Right atrium auricular region (tissue), 2 donors: ENCODE data around the gene HDAC10. TPM values are rescaled to one million over a fixed set of nuclear protein-coding genes. Genes with fewer than 3 reads are reported as not detected.

Experiments
- DNase-seq: peaks from one replicate; pipeline ENCODE4 v3.0.0-alpha.2; 2019; ENCODE audit warnings: low spot score
- H3K27ac ChIP-seq, 2 donors: fragments of 200-600 bp; sonication (generic); 1 replicate in 1 of 2; 2 replicates in 1 of 2; pipeline ENCODE4 v1.5.1; 2016 to 2019
- H3K27me3 ChIP-seq, 2 donors: fragments of 200-600 bp; sonication (generic); one replicate each; pipeline versions ENCODE4 v1.5.1 to v1.6.0; 2017 to 2019
- H3K36me3 ChIP-seq: fragments of 200-600 bp; sonication (generic); one replicate; pipeline ENCODE4 v1.5.1; 2016
- H3K4me1 ChIP-seq, 2 donors: fragments of 200-600 bp; sonication (generic); one replicate each; pipeline versions ENCODE4 v1.5.1 to v1.6.0; 2017 to 2019
- H3K4me3 ChIP-seq, 2 donors: fragments of 200-600 bp; sonication (generic); 1 replicate in 1 of 2; 2 replicates in 1 of 2; pipeline ENCODE4 v1.5.1; 2017 to 2019; ENCODE audit warnings: mild to moderate bottlenecking in 1 of 2, moderate library complexity in 1 of 2
- H3K9me3 ChIP-seq, 2 donors: fragments of 200-600 bp; sonication (generic); one replicate each; pipeline ENCODE4 v1.5.1; 2019
- CTCF ChIP-seq, 2 donors: fragments of 200-600 bp; sonication (generic); IDR thresholded peaks; one replicate each; pipeline ENCODE4 v1.5.1; 2019; ENCODE audit warnings: antibody characterized with exemption in 2 of 2
- total RNA-seq, 2 donors: library from RNA; depleted of rRNA; stranded (reverse); fragments of >200 nt; gene quantifications; one replicate each; pipeline ENCODE4 v1.1.0, GENCODE V29; 2016

HDAC10 gene
- total RNA-seq, 2 donors from 2014 or later = 6.7 to 9.1 TPM

- TF ChIP-seq CTCF (IDR thresholded peaks at IDR 0.05) = no peak
- no peak for DNase-seq
- peaks cover 0 to 24% of the 10 kb centered on the region in 2 donors for H3K4me1 ChIP-seq
- no peaks in the 10 kb centered on the region for H3K9me3 ChIP-seq
- no peak overlapping the region for H3K27ac ChIP-seq
- no peaks in the 10 kb centered on the region for H3K27me3 ChIP-seq
- H3K36me3 ChIP-seq = peaks cover 84% of the 10 kb centered on the region
- H3K4me3 ChIP-seq = no peak overlapping the region
Measured at GRCh38 chr22:50278461-50278860, 27.4 kb upstream of the HDAC10 start.

GRCh38 chr22:50277761-50278160, 26.7 kb upstream of the HDAC10 start:
- TF ChIP-seq CTCF (IDR thresholded peaks at IDR 0.05) = no peak
- Histone ChIP-seq H3K4me3 (no peak overlapping the region), H3K27me3 (no peaks in the 10 kb centered on the region), H3K36me3 (peaks cover 77% of the 10 kb centered on the region), H3K4me1 (peaks cover 0 to 19% of the 10 kb centered on the region in 2 donors), H3K27ac (no peak overlapping the region), H3K9me3 (no peaks in the 10 kb centered on the region)
- no peak for DNase-seq

- Histone ChIP-seq H3K4me1 (peaks cover 0 to 21% of the 10 kb centered on the region in 2 donors), H3K36me3 (peaks cover 61% of the 10 kb centered on the region), H3K4me3 (no peak overlapping the region), H3K27ac (peak overlapping the region in 1 of 2 donors; percentile 43), H3K27me3 (no peaks in the 10 kb centered on the region), H3K9me3 (no peaks in the 10 kb centered on the region)
- peak; percentile 81 to 87 for TF ChIP-seq CTCF (IDR thresholded peaks at IDR 0.05)
- DNase-seq = no peak
Measured at GRCh38 chr22:50276143-50276542, 25.1 kb upstream of the HDAC10 start.

- TF ChIP-seq CTCF (IDR thresholded peaks at IDR 0.05) = no peak
- no peak for DNase-seq
- H3K36me3 ChIP-seq = peaks cover 54% of the 10 kb centered on the region
- H3K4me3 ChIP-seq = no peak overlapping the region
- H3K27me3 ChIP-seq = no peaks in the 10 kb centered on the region
- H3K27ac ChIP-seq = no peak overlapping the region
- peaks cover 0 to 28% of the 10 kb centered on the region in 2 donors for H3K4me1 ChIP-seq
- no peaks in the 10 kb centered on the region for H3K9me3 ChIP-seq
Measured at GRCh38 chr22:50275181-50276055, 24.4 kb upstream of the HDAC10 start.

- H3K4me3 ChIP-seq = no peak overlapping the region
- DNase-seq = no peak
- peaks cover 47% of the 10 kb centered on the region for H3K36me3 ChIP-seq
- no peak overlapping the region for H3K27ac ChIP-seq
- peaks cover 0 to 33% of the 10 kb centered on the region in 2 donors for H3K4me1 ChIP-seq
- no peaks in the 10 kb centered on the region for H3K9me3 ChIP-seq
- no peaks in the 10 kb centered on the region for H3K27me3 ChIP-seq
- TF ChIP-seq CTCF (IDR thresholded peaks at IDR 0.05) = no peak
Measured at GRCh38 chr22:50274771-50275170, 23.7 kb upstream of the HDAC10 start.
